Fibroblast of lung (primary cell): ENCODE measurements around the gene CA12. TPM values are rescaled to one million over a fixed set of nuclear protein-coding genes. Genes with fewer than 3 reads are reported as not detected.
"Not testable (repeated sequence)": the region's sequence is repeated elsewhere in the genome, so short reads cannot be mapped to it uniquely, and the experiment has no call there.

ENCODE experiments used
- DNase-seq, 2 donors: peaks; one replicate each; pipeline versions ENCODE4 v3.0.0 to v3.0.0-alpha.2; 2010; ENCODE audit warnings: low read depth in 2 of 2
- H2AFZ ChIP-seq: 2 replicates; pipeline ENCODE4 v1.5.1; 2012; ENCODE audit warnings: low read length, control low read depth, inconsistent platforms
- H3K27ac ChIP-seq: 2 replicates; pipeline ENCODE4 v1.5.1; 2011; ENCODE audit warnings: low read length, control low read depth; ENCODE audit not compliant: insufficient read depth
- H3K27me3 ChIP-seq: 2 replicates; pipeline ENCODE4 v1.5.1; 2011; ENCODE audit warnings: mild to moderate bottlenecking, low read length; ENCODE audit not compliant: control insufficient read depth, insufficient read depth
- H3K36me3 ChIP-seq: 2 replicates; pipeline ENCODE4 v1.5.1; 2011; ENCODE audit warnings: low read length; ENCODE audit not compliant: control insufficient read depth, insufficient read depth
- H3K4me1 ChIP-seq: 2 replicates; pipeline ENCODE4 v1.5.1; 2011; ENCODE audit warnings: low read length; ENCODE audit not compliant: control insufficient read depth, insufficient read depth; ENCODE audit errors: extremely low read depth
- H3K4me2 ChIP-seq: 2 replicates; pipeline ENCODE4 v1.5.1; 2011; ENCODE audit warnings: low read length, control low read depth; ENCODE audit not compliant: insufficient read depth; ENCODE audit errors: extremely low read depth
- H3K4me3 ChIP-seq, 4 experiments: fragments of 200-600 bp in 1 of 4; sonication (generic) in 1 of 4; replicated peaks in 1 of 4; 2 replicates each; pipeline ENCODE4 v1.5.1; 2011 to 2016; ENCODE audit warnings: low read length in 4 of 4, low read depth in 3 of 4, mild to moderate bottlenecking in 3 of 4, control low read depth in 2 of 4, inconsistent platforms in 1 of 4, mixed read lengths in 1 of 4; ENCODE audit not compliant: insufficient read depth in 1 of 4; ENCODE audit errors: control extremely low read depth in 1 of 4
- H3K79me2 ChIP-seq: 2 replicates; pipeline ENCODE4 v1.5.1; 2012; ENCODE audit warnings: mild to moderate bottlenecking, low read length, inconsistent platforms; ENCODE audit not compliant: control insufficient read depth, insufficient read depth
- H3K9ac ChIP-seq: 2 replicates; pipeline ENCODE4 v1.5.1; 2011; ENCODE audit warnings: mild to moderate bottlenecking, low read length, control low read depth; ENCODE audit not compliant: insufficient read depth
- H3K9me3 ChIP-seq: 2 replicates; pipeline ENCODE4 v1.5.1; 2012; ENCODE audit warnings: low read depth, low read length; ENCODE audit not compliant: control insufficient read depth, insufficient read depth
- H4K20me1 ChIP-seq: 2 replicates; pipeline ENCODE4 v1.5.1; 2011; ENCODE audit warnings: low read length; ENCODE audit not compliant: control insufficient read depth, insufficient read depth; ENCODE audit errors: extremely low read depth
- EZH2 ChIP-seq: IDR thresholded peaks from 2 replicates; pipeline ENCODE4 v1.5.1; 2012; ENCODE audit warnings: low read length, control low read depth, mild to moderate bottlenecking; ENCODE audit errors: missing control alignments
- polyA plus RNA-seq, 2 donors: library from polyadenylated mRNA; depleted of rRNA in 1 of 2; stranded (reverse) in 1 of 2; unstranded in 1 of 2; fragments of >200 nt; gene quantifications; 2 replicates each; pipeline ENCODE4 v1.2.1, GENCODE V29; 2011 to 2012; ENCODE audit warnings: missing spikeins in 1 of 2
- total RNA-seq: library from RNA; depleted of rRNA; stranded (reverse); fragments of >200 nt; gene quantifications from 2 replicates; pipeline ENCODE4 v1.2.1, GENCODE V29; 2014
- TF ChIP-seq, protein P1 (sequence below), 2 donors: IDR thresholded peaks in 1 of 2; conservative IDR thresholded peaks in 1 of 2; 1 replicate in 1 of 2; 2 replicates in 1 of 2; pipeline ENCODE4 v1.5.1; 2011 to 2012; ENCODE audit warnings: low read length in 2 of 2, control low read depth in 1 of 2, inconsistent platforms in 1 of 2, low read depth in 1 of 2, mild to moderate bottlenecking in 1 of 2

The CA12 gene
- total and polyA plus RNA-seq, 2 donors (not counting 1 experiment from before 2014, with no cell fraction given): 30.6 to 48.4 TPM

DNA sequence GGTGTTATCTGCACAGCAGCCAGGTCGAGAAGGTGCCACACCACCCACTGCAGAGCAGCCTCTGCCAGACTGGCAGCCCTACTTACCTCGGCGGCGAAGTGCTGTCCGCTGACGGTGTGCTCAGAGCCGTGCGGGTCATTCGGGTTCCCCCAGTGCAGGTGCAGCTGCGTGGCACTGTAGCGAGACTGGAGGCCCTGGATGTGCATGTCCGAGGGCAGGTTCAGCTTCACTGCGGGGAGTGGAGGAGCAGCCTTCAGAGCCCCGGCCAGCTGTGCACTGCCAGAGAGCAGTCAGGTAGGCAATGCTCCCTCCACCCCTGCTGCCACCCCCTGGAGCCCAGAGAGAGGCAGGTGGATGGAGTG is 36.3 kb downstream of the CA12 start:
- Histone ChIP-seq H3K4me1 (peaks cover 14% of the 10 kb centered on the region), H2AFZ (no peak overlapping the region), H3K4me2 (no peak overlapping the region), H3K9me3 (no peaks in the 10 kb centered on the region), H3K27me3 (no peaks in the 10 kb centered on the region), H4K20me1 (no peaks in the 10 kb centered on the region), H3K27ac (no peak overlapping the region), H3K36me3 (no peaks in the 10 kb centered on the region), H3K79me2 (no peaks in the 10 kb centered on the region), H3K4me3 (no peak overlapping the region), H3K9ac (no peak overlapping the region)
- no peak for DNase-seq
- TF ChIP-seq, protein P1, sequence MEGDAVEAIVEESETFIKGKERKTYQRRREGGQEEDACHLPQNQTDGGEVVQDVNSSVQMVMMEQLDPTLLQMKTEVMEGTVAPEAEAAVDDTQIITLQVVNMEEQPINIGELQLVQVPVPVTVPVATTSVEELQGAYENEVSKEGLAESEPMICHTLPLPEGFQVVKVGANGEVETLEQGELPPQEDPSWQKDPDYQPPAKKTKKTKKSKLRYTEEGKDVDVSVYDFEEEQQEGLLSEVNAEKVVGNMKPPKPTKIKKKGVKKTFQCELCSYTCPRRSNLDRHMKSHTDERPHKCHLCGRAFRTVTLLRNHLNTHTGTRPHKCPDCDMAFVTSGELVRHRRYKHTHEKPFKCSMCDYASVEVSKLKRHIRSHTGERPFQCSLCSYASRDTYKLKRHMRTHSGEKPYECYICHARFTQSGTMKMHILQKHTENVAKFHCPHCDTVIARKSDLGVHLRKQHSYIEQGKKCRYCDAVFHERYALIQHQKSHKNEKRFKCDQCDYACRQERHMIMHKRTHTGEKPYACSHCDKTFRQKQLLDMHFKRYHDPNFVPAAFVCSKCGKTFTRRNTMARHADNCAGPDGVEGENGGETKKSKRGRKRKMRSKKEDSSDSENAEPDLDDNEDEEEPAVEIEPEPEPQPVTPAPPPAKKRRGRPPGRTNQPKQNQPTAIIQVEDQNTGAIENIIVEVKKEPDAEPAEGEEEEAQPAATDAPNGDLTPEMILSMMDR (conservative IDR thresholded peaks at IDR 0.05 in 1 of 2, IDR thresholded peaks at IDR 0.05 in 1 of 2; ENCODE audit: low read depth in 1 of 2, low read length in 2 of 2): no peak
- TF ChIP-seq EZH2: no peak

DNA sequence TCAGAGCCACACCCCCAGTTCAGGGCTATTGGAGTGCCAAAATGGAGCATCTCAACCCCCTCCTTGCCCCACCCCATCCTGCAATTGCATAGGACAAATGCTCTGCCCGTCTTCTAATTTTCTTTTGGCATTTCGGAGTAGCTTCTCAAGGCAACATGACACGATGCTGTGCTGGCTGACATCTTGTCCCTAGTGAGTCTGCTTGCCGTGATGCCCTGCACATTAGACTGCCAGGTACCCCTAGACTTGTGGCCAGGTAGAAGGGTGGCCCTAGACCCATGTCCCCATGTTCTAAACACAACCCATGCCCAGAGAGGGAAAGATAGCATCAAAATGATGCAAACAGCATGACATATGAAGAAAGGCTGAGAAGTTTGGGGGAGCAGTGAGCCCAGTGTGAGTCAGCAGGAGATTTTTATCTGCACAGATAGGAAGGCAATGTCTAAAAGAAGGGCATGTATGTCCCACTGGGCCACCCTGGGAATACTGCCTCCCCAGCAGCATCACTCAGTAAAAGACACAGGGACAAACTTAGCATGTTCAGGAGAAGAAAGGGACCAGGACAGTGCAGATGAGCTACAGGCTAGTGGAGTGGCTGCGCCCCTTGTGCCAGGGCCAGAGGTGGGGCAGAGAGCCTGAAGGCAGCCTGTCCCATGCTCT is 36.8 kb downstream of the CA12 start:
- Histone ChIP-seq H3K27ac (no peak overlapping the region), H2AFZ (no peak overlapping the region), H3K4me1 (peaks cover 11% of the 10 kb centered on the region), H3K27me3 (no peaks in the 10 kb centered on the region), H4K20me1 (no peaks in the 10 kb centered on the region), H3K36me3 (no peaks in the 10 kb centered on the region), H3K79me2 (no peaks in the 10 kb centered on the region), H3K4me3 (no peak overlapping the region), H3K9ac (no peak overlapping the region), H3K9me3 (no peaks in the 10 kb centered on the region), H3K4me2 (no peak overlapping the region)
- DNase-seq: no peak
- TF ChIP-seq EZH2: no peak
- TF ChIP-seq, protein P1 (conservative IDR thresholded peaks at IDR 0.05 in 1 of 2, IDR thresholded peaks at IDR 0.05 in 1 of 2; ENCODE audit: low read depth in 1 of 2, low read length in 2 of 2): no peak

DNA sequence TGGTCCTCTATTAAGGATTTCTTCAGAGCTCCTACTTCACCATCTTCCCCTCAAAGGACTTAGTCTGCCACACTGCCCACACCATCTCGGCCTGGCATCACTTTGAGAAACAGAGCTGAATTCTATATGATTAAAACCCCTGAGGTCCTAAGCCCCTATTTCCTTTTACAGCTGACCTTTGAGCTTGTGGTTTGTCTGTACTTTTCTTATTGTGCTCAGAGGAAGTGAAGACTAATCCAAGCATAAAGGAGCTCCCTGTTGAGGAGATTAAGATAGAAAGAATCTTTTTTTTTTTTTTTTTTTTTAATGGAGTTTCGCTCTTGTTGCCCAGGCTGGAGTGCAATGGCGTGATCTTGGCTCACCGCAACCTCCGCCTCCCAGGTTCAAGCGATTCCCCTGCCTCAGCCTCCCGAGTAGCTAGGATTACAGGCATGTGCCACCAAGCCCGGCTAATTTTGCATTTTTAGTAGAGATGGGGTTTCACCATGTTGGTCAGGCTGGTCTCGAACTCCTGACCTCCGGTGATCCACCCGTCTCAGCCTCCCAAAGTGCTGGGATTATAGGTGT is 38.6 kb downstream of the CA12 start:
- H2AFZ ChIP-seq, H3K4me2 ChIP-seq, H3K9ac ChIP-seq, H4K20me1 ChIP-seq, H3K36me3 ChIP-seq, H3K27ac ChIP-seq, H3K4me3 ChIP-seq, H3K9me3 ChIP-seq, H3K27me3 ChIP-seq, H3K4me1 ChIP-seq, H3K79me2 ChIP-seq: not testable (repeated sequence)
- DNase-seq: peak in 1 of 2 donors; percentile 28
